Ovary (tissue), 3 donors: ENCODE measurements around the gene DHX9.

Experiments
- EP300 ChIP-seq: sonication (generic); formaldehyde crosslinking; IDR thresholded peaks from one replicate; pipeline ENCODE4 v1.6.1; 2017; ENCODE audit warnings: antibody characterized with exemption
- POLR2A ChIP-seq: fragments of 450-650 bp; IDR thresholded peaks from one replicate; pipeline ENCODE4 v1.6.1; 2017; ENCODE audit warnings: antibody characterized with exemption, mild to moderate bottlenecking, moderate library complexity
- TF ChIP-seq, protein P1 (sequence below), 3 donors: fragments of 450-650 bp in 2 of 3; fragments of 200-600 bp in 1 of 3; IDR thresholded peaks; one replicate each; pipeline versions ENCODE4 v1.5.1 to v1.8.0; 2016 to 2022; ENCODE audit warnings: antibody characterized with exemption in 3 of 3, mild to moderate bottlenecking in 1 of 3
- donor health status: DM: no; HTN: no; CAD: no.

DNA sequence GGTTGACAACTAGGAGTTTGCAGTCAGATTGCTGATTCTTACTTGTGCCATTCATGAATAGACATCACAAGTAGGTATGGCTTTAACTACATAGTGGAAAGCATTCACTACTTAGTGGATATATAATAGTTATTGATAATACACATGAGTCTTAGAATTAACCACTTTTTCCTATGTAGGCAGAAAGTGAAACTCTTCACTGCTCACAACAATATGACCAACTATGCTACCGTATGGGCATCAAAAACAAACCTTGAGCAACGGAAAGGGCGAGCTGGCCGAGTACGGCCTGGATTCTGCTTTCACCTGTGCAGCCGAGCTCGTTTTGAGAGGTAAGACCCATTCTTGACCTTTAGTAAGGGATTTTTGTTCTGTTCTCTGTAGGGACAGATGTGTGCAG is 38.7 kb downstream of the DHX9 start:
- TF ChIP-seq, protein P1, sequence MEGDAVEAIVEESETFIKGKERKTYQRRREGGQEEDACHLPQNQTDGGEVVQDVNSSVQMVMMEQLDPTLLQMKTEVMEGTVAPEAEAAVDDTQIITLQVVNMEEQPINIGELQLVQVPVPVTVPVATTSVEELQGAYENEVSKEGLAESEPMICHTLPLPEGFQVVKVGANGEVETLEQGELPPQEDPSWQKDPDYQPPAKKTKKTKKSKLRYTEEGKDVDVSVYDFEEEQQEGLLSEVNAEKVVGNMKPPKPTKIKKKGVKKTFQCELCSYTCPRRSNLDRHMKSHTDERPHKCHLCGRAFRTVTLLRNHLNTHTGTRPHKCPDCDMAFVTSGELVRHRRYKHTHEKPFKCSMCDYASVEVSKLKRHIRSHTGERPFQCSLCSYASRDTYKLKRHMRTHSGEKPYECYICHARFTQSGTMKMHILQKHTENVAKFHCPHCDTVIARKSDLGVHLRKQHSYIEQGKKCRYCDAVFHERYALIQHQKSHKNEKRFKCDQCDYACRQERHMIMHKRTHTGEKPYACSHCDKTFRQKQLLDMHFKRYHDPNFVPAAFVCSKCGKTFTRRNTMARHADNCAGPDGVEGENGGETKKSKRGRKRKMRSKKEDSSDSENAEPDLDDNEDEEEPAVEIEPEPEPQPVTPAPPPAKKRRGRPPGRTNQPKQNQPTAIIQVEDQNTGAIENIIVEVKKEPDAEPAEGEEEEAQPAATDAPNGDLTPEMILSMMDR (IDR thresholded peaks at IDR 0.05): no peak
- TF ChIP-seq POLR2A (no peak), EP300 (no peak)
